Measurements from ENCODE around the gene PNPLA2. TPM values are rescaled to one million over a fixed set of nuclear protein-coding genes. Genes with fewer than 3 reads are reported as not detected.

The PNPLA2 gene
- total and polyA plus RNA-seq, 2 donors = 10.5 to 83.6 TPM

GRCh38 chr11:837990-838307, 19.2 kb downstream of the PNPLA2 start:
- DNase-seq (ENCODE audit: low read depth in 6 of 9, low spot score in 9 of 9) = no peak
- peaks cover 21 to 31% of the 10 kb centered on the region in 2 donors for H3K36me3 ChIP-seq (ENCODE audit: control insufficient read depth in 2 of 2, insufficient read depth in 2 of 2, low read length in 1 of 2)
- WGBS = 86% methylated on average over 8 of the region's 8 CpGs
- no peak overlapping the region for H3K27ac ChIP-seq (ENCODE audit: low read depth in 1 of 2, low read length in 1 of 2)
- no peak overlapping the region for H3K4me3 ChIP-seq (ENCODE audit: low read length in 2 of 2)
- H3K9me3 ChIP-seq (ENCODE audit: control insufficient read depth in 2 of 2, insufficient read depth in 1 of 2, low read length in 1 of 2) = no peaks in the 10 kb centered on the region
- peaks cover 12 to 21% of the 10 kb centered on the region in 2 donors for H3K4me1 ChIP-seq (ENCODE audit: control insufficient read depth in 2 of 2, insufficient read depth in 2 of 2, low read length in 2 of 2)
- peaks cover 17 to 34% of the 10 kb centered on the region in 2 donors for H3K27me3 ChIP-seq (ENCODE audit: control insufficient read depth in 2 of 2, insufficient read depth in 1 of 2, low read length in 1 of 2)

GRCh38 chr11:838441-839279, 19.9 kb downstream of the PNPLA2 start:
- Histone ChIP-seq H3K27ac (ENCODE audit: low read depth in 1 of 2, low read length in 1 of 2) (no peak overlapping the region), H3K9me3 (ENCODE audit: control insufficient read depth in 2 of 2, insufficient read depth in 1 of 2, low read length in 1 of 2) (no peaks in the 10 kb centered on the region), H3K4me1 (ENCODE audit: control insufficient read depth in 2 of 2, insufficient read depth in 2 of 2, low read length in 2 of 2) (peaks cover 11 to 23% of the 10 kb centered on the region in 2 donors), H3K36me3 (ENCODE audit: control insufficient read depth in 2 of 2, insufficient read depth in 2 of 2, low read length in 1 of 2) (peaks cover 21 to 31% of the 10 kb centered on the region in 2 donors), H3K27me3 (ENCODE audit: control insufficient read depth in 2 of 2, insufficient read depth in 1 of 2, low read length in 1 of 2) (peaks cover 17 to 34% of the 10 kb centered on the region in 2 donors), H3K4me3 (ENCODE audit: low read length in 2 of 2) (no peak overlapping the region)
- WGBS = 82% methylated on average over 17 of the region's 17 CpGs
- DNase-seq (ENCODE audit: low read depth in 6 of 9, low spot score in 9 of 9) = no peak

- H3K27me3 ChIP-seq (ENCODE audit: control insufficient read depth in 2 of 2, insufficient read depth in 1 of 2, low read length in 1 of 2) = peaks cover 16 to 34% of the 10 kb centered on the region in 2 donors
- no peak overlapping the region for H3K27ac ChIP-seq (ENCODE audit: low read depth in 1 of 2, low read length in 1 of 2)
- no peak for DNase-seq (ENCODE audit: low read depth in 6 of 9, low spot score in 9 of 9)
- no peak overlapping the region for H3K4me3 ChIP-seq (ENCODE audit: low read length in 2 of 2)
- no peaks in the 10 kb centered on the region for H3K9me3 ChIP-seq (ENCODE audit: control insufficient read depth in 2 of 2, insufficient read depth in 1 of 2, low read length in 1 of 2)
- WGBS = 97% methylated on average over 5 of the region's 5 CpGs
- peaks cover 21 to 31% of the 10 kb centered on the region in 2 donors for H3K36me3 ChIP-seq (ENCODE audit: control insufficient read depth in 2 of 2, insufficient read depth in 2 of 2, low read length in 1 of 2)
- H3K4me1 ChIP-seq (ENCODE audit: control insufficient read depth in 2 of 2, insufficient read depth in 2 of 2, low read length in 2 of 2) = peaks cover 11 to 29% of the 10 kb centered on the region in 2 donors
Observed at GRCh38 chr11:839280-839623, 20.5 kb downstream of the PNPLA2 start.

- no peak overlapping the region for H3K4me3 ChIP-seq (ENCODE audit: low read length in 2 of 2)
- DNase-seq (ENCODE audit: low read depth in 6 of 9, low spot score in 9 of 9) = no peak
- 92% methylated on average over 25 of the region's 25 CpGs for WGBS
- no peak overlapping the region for H3K27ac ChIP-seq (ENCODE audit: low read depth in 1 of 2, low read length in 1 of 2)
- H3K36me3 ChIP-seq (ENCODE audit: control insufficient read depth in 2 of 2, insufficient read depth in 2 of 2, low read length in 1 of 2) = peaks cover 21 to 31% of the 10 kb centered on the region in 2 donors
- no peaks in the 10 kb centered on the region for H3K9me3 ChIP-seq (ENCODE audit: control insufficient read depth in 2 of 2, insufficient read depth in 1 of 2, low read length in 1 of 2)
- peaks cover 16 to 34% of the 10 kb centered on the region in 2 donors for H3K27me3 ChIP-seq (ENCODE audit: control insufficient read depth in 2 of 2, insufficient read depth in 1 of 2, low read length in 1 of 2)
- peaks cover 11 to 33% of the 10 kb centered on the region in 2 donors for H3K4me1 ChIP-seq (ENCODE audit: control insufficient read depth in 2 of 2, insufficient read depth in 2 of 2, low read length in 2 of 2)
Observed at GRCh38 chr11:839875-840617, 21.3 kb downstream of the PNPLA2 start.

GRCh38 chr11:841981-842369, 23.3 kb downstream of the PNPLA2 start:
- no peak for DNase-seq (ENCODE audit: low read depth in 6 of 9, low spot score in 9 of 9)
- WGBS = under 1% methylated on average over 27 of the region's 27 CpGs

GRCh38 chr11:842370-843002, 23.8 kb downstream of the PNPLA2 start, which contains the start of the genes POLR2L and TSPAN4:
Gene POLR2L (minus strand): TSS chr11:842529. CDS start chr11:842508, 21 bp downstream.
Gene TSPAN4 (plus strand): TSS chr11:842852. CDS start chr11:850305, 7,453 bp downstream.
- peaks cover 14 to 45% of the 10 kb centered on the region in 2 donors for H3K27me3 ChIP-seq (ENCODE audit: control insufficient read depth in 2 of 2, insufficient read depth in 1 of 2, low read length in 1 of 2)
- no peaks in the 10 kb centered on the region for H3K9me3 ChIP-seq (ENCODE audit: control insufficient read depth in 2 of 2, insufficient read depth in 1 of 2, low read length in 1 of 2)
- peak; percentile 50 to 93 (median 78) for DNase-seq (ENCODE audit: low read depth in 6 of 9, low spot score in 9 of 9)
- WGBS = under 1% methylated on average over 87 of the region's 87 CpGs
- peak within 1 kb of the TSS; percentile 72 to 83 for H3K27ac ChIP-seq (ENCODE audit: low read depth in 1 of 2, low read length in 1 of 2)
- H3K4me3 ChIP-seq (ENCODE audit: low read length in 2 of 2) = peak within 1 kb of the TSS; percentile 70 to 94
- peaks cover 21 to 26% of the 10 kb centered on the region in 2 donors for H3K36me3 ChIP-seq (ENCODE audit: control insufficient read depth in 2 of 2, insufficient read depth in 2 of 2, low read length in 1 of 2)
- peaks cover 11 to 45% of the 10 kb centered on the region in 2 donors for H3K4me1 ChIP-seq (ENCODE audit: control insufficient read depth in 2 of 2, insufficient read depth in 2 of 2, low read length in 2 of 2)

More at GRCh38 chr11:841981-842369, 23.3 kb downstream of the PNPLA2 start:
- Histone ChIP-seq H3K27ac (ENCODE audit: low read depth in 1 of 2, low read length in 1 of 2) (peak overlapping the region in 1 of 2 donors; percentile 83), H3K27me3 (ENCODE audit: control insufficient read depth in 2 of 2, insufficient read depth in 1 of 2, low read length in 1 of 2) (peaks cover 14 to 42% of the 10 kb centered on the region in 2 donors), H3K4me3 (ENCODE audit: low read length in 2 of 2) (peak overlapping the region; percentile 70 to 94), H3K4me1 (ENCODE audit: control insufficient read depth in 2 of 2, insufficient read depth in 2 of 2, low read length in 2 of 2) (peaks cover 11 to 45% of the 10 kb centered on the region in 2 donors), H3K9me3 (ENCODE audit: control insufficient read depth in 2 of 2, insufficient read depth in 1 of 2, low read length in 1 of 2) (no peaks in the 10 kb centered on the region), H3K36me3 (ENCODE audit: control insufficient read depth in 2 of 2, insufficient read depth in 2 of 2, low read length in 1 of 2) (peaks cover 21 to 31% of the 10 kb centered on the region in 2 donors)

GRCh38 chr11:843086-843734, 24.5 kb downstream of the PNPLA2 start:
- H3K9me3 ChIP-seq (ENCODE audit: control insufficient read depth in 2 of 2, insufficient read depth in 1 of 2, low read length in 1 of 2) = no peaks in the 10 kb centered on the region
- H3K36me3 ChIP-seq (ENCODE audit: control insufficient read depth in 2 of 2, insufficient read depth in 2 of 2, low read length in 1 of 2) = peaks cover 19 to 21% of the 10 kb centered on the region in 2 donors
- H3K27ac ChIP-seq (ENCODE audit: low read depth in 1 of 2, low read length in 1 of 2) = peak overlapping the region; percentile 68 to 72
- under 1% methylated on average over 53 of the region's 53 CpGs for WGBS
- H3K4me3 ChIP-seq (ENCODE audit: low read length in 2 of 2) = peak overlapping the region; percentile 44 to 94
- peaks cover 14 to 49% of the 10 kb centered on the region in 2 donors for H3K27me3 ChIP-seq (ENCODE audit: control insufficient read depth in 2 of 2, insufficient read depth in 1 of 2, low read length in 1 of 2)
- no peak for DNase-seq (ENCODE audit: low read depth in 6 of 9, low spot score in 9 of 9)
- peaks cover 13 to 48% of the 10 kb centered on the region in 2 donors for H3K4me1 ChIP-seq (ENCODE audit: control insufficient read depth in 2 of 2, insufficient read depth in 2 of 2, low read length in 2 of 2)

GRCh38 chr11:843818-844692, 25.3 kb downstream of the PNPLA2 start:
- peaks cover 12 to 13% of the 10 kb centered on the region in 2 donors for H3K36me3 ChIP-seq (ENCODE audit: control insufficient read depth in 2 of 2, insufficient read depth in 2 of 2, low read length in 1 of 2)
- DNase-seq (ENCODE audit: low read depth in 6 of 9, low spot score in 9 of 9) = no peak
- peak overlapping the region; percentile 44 to 94 for H3K4me3 ChIP-seq (ENCODE audit: low read length in 2 of 2)
- peaks cover 21 to 56% of the 10 kb centered on the region in 2 donors for H3K4me1 ChIP-seq (ENCODE audit: control insufficient read depth in 2 of 2, insufficient read depth in 2 of 2, low read length in 2 of 2)
- H3K9me3 ChIP-seq (ENCODE audit: control insufficient read depth in 2 of 2, insufficient read depth in 1 of 2, low read length in 1 of 2) = no peaks in the 10 kb centered on the region
- H3K27ac ChIP-seq (ENCODE audit: low read depth in 1 of 2, low read length in 1 of 2) = peak overlapping the region; percentile 68 to 72
- 18% methylated on average over 25 of the region's 25 CpGs for WGBS
- H3K27me3 ChIP-seq (ENCODE audit: control insufficient read depth in 2 of 2, insufficient read depth in 1 of 2, low read length in 1 of 2) = peaks cover 14 to 58% of the 10 kb centered on the region in 2 donors

Data from thymus (tissue), 11 donors.